Stimulated activated CD4-positive, alpha-beta T cell treated with anti-CD3 and anti-CD28 coated beads, Interleukin-4, amount 100 ng/mL, for 24 hours (primary cell): ENCODE measurements around the gene SLC29A3.
"Not testable (repeated sequence)": the region's sequence is repeated elsewhere in the genome, so short reads cannot be mapped to it uniquely, and the experiment has no call there.

Source experiments
- DNase-seq: peaks from one replicate; pipeline ENCODE4 v3.0.0-alpha.2; 2020

SLC29A3 gene

DNA sequence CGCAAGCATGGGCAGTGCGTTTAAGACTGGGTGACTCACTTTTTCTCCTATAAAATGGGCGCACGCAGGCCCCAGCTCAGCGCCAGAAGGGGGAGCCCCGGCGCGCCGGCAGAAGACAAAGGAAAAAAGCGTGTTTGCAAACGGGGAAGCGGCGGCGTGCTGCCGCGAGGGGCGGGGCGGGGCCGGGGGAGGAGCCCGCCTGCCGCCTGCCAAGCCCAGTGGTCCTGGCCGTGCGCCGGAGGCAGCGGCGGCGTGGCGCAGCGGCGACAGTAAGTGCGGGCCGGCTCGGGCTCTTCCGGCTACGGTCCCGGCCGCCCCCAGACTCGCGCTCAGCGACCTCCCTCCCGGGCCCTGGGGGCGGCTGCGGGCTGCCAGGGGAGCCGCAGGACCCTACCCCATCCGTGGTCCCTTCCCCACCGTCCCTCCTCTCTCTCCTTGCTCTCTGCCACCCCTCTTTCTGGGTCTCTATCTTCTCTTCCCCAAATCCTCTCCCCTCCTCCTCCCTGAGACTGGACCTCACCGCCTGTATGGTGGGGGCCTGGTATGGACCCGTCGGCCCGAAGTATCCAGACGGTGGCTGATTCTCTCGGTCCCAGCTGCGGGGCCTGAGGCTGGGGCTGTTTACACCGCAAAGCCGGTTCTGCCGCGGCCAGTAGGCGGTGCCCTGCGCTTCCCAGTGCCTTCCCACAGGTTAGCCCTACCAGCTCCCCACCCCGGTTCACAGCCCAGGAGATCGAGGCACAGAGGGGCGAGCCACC is at the start of gene SLC29A3:
Gene SLC29A3, plus strand, starts transcription at position 218 of the 758 bp plus-strand sequence. Its CDS starts 51 bp downstream, at position 269.
- DNase-seq, result peak; percentile 87

GRCh38 chr10:71269301-71270288 is 49.5 kb upstream of the SLC29A3 start:
- no peak for DNase-seq

DNA sequence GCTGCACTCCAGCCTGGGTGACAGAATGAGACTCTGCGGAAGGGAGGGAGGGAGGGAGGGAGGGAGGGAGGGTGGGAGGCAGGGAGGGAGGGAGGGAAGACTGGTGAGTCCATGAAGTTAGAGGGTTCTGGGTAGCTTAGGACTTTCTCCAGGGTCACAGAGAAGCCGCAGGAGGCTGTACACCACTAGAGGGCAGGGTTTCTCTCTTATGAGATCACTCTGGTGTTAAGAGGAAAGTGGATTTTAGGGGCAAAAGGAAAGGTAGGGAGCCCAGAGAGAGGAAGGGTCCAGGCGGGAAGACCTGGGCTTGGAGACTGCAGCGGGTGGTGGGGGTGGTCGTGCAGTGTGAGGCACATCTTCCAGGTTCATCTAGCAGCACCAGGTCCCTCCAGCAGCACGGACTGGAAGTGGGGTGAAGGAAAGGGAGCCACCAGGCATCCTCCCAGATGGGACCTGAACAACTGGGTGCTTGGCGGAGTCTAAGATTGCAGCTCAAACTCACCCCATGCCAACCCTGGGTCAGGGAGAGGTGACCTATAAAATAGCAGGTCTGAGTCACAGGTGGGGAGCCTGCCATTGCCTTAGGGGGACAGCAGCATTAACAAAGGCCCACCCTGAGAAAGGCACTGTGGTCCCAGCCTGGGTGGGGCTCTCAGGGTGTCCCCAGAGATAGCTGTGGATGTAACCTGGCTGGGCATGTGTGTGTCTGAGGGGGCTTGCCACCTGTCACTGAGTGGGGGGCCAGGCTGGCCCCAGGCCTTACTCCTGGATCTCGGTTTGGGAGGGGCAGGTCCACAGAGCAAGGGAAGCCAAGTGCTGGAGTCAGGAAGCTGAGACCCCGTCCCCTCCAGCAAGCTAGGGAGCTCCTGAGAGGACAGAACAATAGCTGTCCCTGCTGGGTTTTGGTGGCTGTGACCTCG is 48.5 kb upstream of the SLC29A3 start:
- peak; percentile 36 for DNase-seq

DNA sequence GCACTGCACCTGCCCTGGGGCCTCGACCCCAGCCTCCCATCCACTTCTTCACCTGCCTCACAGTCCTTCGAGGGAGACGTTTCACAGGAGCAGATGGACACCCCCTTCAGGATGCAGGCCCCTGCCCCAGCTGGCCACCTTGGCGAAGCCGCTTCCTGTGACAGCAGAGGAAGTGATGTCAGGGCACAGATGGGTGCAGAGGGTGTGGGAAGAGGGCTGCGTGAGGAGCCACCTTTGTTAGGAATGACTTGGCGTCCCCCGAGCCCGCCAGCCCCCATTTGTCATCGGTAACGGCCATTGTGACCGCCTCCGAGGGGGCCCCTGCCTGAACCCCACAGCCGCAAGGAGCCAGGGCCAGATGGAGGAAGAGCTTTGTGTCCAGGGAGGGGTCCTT is 47.4 kb upstream of the SLC29A3 start:
- DNase-seq, result no peak

GRCh38 chr10:71272056-71272771 is 46.8 kb upstream of the SLC29A3 start:
- no peak for DNase-seq

DNA sequence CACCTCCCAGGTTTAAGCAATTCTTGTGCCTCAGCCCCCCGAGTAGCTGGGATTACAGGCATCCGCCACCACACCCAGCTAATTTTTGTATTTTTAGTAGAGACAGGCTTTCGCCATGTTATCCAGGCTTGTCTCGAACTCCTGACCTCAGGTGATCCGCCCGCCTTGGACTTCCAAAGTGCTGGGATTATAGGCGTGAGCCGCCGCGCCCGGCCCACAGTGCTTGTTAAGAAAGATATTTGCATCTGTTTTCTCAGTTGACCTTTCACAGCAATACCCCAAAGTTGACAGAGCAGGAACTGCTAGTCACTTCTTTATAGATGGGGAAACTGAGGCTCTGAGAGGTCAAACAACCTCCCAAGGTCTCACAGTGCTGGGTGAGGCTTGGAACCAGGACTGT is 46.1 kb upstream of the SLC29A3 start:
- DNase-seq, result not testable (repeated sequence)

DNA sequence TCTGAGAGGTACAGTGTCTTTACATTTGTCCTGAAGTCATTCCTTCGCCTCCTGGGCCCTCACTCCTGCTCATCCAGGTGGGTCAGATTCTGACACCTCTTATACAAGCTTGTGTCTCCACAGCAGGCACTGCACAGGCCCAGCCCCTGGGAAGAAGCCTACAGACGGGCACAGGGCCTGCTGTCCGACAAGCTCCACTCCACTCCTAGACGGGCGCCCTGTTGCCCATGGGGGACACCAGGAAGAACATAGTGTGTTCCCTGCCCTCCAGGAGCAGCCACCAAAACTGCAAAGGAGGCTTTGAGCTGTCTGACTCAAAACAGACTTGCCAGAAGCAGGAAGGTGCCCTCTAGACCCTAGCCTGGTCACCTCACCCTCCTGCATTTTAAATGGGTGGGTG is 45.6 kb upstream of the SLC29A3 start:
- DNase-seq, result no peak

- no peak for DNase-seq
These were observed 43.9 kb upstream of the SLC29A3 start for GRCh38 chr10:71274901-71275796.

DNA sequence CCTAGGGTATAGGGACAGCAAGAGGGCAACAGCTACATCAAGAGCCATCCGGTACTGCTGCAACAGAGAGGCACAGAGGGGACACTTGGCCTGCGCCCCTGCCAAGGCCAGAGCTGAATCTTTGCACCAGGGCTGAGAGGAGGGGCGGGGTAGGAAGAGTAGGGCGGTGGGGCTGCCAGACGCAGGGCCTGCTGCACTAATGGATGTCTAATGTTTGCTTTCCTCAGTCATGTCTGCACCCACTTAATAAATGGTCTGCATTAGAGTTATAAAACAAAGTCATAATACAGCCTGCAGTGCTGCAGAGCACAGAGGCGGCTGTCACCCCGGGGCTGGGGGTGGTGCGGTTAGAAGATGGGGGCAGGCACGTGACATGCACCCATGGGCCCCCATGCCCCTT is 42.2 kb upstream of the SLC29A3 start:
- no peak for DNase-seq

GRCh38 chr10:71277914-71278665 is 41.0 kb upstream of the SLC29A3 start:
- DNase-seq, result no peak

- DNase-seq, result no peak
These were observed 40.1 kb upstream of the SLC29A3 start for GRCh38 chr10:71278691-71279588.

DNA sequence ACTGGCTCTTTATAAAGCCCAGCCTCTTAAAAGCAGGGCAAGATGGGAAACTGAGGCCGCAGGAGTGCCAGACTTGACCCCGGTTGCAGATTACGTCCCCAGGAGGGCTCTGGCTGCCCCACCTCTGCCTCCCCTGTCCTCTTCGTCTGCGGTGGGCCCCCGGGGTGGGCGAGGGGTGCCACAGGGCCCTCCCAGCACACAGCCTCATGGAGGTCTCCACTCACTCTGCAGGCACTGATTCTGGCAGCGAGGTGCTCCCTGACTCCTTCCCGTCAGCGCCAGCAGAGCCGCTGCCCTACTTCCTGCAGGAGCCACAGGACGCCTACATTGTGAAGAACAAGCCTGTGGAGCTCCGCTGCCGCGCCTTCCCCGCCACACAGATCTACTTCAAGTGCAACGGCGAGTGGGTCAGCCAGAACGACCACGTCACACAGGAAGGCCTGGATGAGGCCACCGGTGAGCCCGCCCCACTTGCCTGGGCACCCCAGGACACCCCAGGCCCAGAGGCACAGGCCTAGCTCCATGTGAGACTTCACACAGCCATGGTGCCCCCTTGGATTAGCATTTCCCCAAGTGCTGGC is 39.4 kb upstream of the SLC29A3 start:
- no peak for DNase-seq

DNA sequence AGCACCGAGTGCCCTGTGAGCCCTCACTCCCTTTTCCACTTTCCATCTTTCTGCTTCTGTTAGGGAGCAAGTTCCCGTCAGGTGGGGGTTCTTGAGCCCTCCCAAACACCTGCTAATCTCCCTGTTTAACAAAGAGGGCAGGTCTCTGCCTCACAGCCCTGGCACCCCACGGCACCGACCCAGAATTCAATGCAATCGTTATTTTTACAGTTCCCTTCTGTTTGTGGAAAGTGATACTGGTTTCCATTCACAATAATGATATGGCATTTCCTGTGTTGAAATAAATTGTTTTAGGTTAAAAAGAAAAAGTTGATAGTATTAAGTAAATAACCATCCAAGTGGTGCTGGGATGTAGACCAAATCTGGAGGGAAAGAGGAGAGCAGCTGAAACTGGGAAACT is 38.8 kb upstream of the SLC29A3 start:
- no peak for DNase-seq

- no peak for DNase-seq
These were observed 38.2 kb upstream of the SLC29A3 start for GRCh38 chr10:71280825-71281224.

GRCh38 chr10:71281646-71282322 is 37.3 kb upstream of the SLC29A3 start:
- DNase-seq, result no peak

GRCh38 chr10:71282323-71282680 is 36.8 kb upstream of the SLC29A3 start:
- DNase-seq, result no peak

DNA sequence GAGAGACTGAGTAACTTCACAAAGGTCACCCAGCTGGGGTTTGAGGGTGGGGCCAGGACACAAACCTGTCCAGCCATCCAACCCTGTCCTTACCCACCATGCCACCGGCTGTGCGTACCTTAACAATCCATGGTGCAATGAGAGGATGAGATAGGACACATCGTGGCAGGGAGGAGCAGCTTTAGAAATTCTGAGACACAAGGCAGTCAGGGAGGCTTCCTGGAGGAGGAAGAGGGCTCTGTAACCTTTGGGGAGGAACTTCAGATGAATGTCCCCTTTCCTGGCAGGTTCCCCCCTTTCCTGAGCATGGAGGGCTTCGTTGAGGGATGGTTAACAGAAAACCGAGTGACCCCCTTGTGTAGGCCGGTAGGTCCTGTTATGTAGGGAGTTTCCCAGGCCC is 35.6 kb upstream of the SLC29A3 start:
- no peak for DNase-seq

DNA sequence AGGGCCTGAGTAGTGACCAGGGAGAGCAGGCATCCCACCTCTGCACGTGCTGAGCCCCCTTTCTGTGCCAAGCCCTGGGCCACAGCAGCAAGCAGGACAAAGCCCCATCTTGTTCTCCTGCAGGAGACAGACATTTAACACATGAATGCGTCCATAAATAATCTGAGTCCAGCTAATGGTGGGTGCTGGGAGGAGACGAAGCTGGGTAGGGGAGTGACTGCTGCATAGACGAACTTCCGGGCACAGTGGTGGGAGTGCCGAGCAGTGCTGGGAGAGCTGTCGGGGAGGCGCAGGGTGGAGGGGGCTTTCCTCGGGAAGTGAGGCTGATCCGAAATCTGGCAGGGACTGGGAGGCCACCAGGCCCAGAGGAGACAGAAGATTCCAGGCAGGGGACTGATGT is 35.2 kb upstream of the SLC29A3 start:
- DNase-seq, result no peak
